Measurements from ENCODE around the gene PTGER3.
"Not testable (repeated sequence)": the region's sequence is repeated elsewhere in the genome, so short reads cannot be mapped to it uniquely, and the experiment has no call there.

PTGER3 gene

DNA sequence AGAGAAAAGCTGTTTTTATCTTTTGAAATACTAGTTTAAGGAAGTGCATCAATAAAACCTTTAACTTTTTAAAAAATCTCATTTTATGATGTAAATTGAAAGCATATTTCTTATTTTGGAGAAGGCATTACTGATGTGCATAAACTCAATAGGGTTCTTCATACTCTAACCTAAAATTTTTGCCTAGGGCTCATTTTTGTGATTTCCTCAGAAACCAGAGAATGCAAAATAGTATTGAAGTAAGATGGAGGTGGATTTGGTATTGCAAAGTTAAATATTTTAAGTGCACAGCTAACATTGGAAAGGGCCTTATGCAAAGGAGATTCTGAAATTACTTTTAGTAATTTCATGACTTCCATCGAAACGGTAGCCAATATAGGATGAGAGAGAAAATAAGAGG, 101.9 kb downstream of the PTGER3 start:
- DNase-seq, result no peak

DNA sequence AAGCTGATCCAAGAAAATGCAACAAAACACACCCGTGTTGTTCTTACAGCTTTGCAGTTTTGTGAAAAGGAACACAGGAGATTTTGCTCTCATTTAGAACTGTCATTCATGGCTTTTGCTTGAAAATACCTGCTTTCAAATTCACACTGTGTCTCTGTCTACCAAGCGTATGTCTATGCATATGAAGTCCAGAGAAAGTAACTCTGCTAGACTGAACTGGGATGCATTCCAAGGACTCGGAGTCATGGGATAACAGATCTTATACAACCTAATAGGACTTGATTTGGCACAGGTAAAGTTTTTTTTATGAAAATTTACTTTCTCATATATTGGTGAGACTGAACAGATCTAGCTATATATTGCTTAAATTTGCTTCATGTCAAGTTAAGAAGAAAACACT, 102.4 kb downstream of the PTGER3 start:
- no peak for DNase-seq

DNA sequence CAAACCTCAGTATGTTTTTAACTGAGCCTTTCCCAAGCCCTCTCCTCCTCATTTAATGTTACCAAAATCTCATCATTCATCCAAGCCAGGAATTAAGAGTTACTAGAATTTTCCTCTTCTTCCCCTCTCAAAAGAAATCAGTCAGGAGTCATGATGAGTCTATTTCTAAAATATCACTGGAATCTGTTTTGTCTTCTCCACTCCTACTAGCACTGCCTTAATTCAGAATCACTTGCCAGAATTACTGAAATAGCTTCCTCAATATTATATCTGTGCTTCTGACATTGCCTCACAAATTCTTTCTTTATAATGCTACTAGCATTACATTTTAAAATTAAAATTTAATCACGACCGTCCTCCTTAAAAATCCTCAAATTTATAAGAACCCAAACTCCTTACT, 106.1 kb downstream of the PTGER3 start:
- DNase-seq, result no peak

DNA sequence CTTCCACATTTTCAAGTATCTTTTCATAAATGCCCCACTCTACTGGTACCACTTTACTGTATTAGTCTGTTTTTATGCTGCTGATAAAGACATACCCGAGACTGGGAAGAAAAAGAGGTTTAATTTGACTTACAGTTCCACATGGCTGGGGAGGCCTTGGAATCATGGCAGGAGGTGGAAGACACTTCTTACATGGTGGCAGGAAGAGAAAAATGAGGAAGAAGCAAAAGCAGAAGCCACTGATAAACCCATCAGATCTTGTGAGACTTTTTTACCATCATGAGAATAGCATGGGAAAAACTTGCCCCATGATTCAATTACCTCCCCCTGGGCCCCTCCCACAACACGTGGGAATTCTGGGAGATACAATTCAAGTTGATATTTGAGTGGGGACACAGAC, 107.2 kb downstream of the PTGER3 start:
- not testable (repeated sequence) for DNase-seq

DNA sequence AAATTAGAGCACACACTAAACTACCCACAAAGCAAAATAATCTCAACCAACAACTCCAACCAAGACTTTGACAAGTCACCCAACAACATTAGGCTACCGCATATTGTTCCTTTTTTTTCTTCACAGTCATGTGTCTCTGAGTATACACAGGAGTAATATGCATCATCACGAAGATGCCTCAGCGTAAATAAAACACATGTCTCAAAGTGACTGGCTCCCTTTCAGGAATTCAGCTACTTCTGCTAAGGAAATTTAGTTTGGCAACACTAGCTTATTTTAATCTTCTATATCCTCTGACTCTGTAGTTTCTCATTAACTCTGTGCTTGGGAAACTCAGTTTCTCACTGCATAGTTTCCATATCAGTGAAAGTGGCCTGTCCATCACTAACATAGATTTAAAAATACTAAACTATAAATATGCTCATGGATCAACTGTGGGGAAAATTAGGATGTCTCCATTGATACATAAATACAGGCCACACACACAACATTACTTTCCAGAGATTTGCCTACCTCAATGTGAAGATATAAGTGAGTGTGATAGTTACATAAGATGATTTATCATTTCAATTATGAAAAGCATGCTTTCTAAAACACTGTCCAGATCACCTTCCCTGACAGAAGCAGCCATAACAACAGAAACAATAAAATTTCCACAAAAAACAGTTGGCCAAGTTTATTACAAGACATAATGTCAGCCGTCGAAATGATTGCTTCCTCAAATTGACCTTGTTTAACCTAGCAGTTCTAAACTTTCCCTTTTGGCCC, 113.2 kb downstream of the PTGER3 start:
- no peak for DNase-seq

DNA sequence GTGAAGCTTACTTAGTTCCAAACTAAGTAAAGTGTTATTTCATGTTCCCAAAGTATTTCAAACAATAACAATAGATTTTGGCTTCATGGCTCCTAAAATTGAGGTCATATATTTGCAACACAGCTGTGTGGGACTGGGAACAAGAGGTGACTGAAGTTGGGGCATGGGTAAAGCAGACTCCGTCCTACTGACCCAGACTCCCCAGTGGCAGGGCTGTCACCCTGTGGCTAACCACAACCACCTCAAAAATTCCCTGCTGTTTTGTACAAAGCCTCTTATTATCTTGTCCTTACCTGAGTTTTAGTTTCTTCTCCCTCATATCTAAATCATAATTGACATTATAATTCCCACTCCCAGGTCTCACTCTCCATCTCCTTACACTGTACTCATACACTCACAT, 117.6 kb downstream of the PTGER3 start:
- no peak for DNase-seq

DNA sequence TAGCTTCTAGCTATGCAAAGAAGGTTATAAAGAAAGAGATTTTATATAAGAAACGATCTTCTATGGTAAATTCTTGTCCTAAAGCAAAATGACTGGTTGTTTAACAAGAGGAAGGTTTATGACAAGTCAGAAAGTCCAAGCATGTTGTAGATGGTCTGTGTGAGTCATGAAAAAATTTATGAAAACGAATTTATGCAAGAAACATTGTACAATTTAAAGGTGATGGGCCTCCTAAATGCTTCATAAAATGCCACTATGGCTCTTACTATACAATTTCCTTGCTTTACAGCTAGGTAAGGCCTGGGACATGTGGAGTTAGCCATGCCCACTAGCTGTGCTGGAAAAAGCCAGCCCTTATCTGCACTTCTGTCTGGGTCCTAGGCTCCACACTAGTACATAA, 125.4 kb downstream of the PTGER3 start:
- DNase-seq, result no peak

All from CD4-positive, alpha-beta T cell treated with Interferon alpha-2 for 1 hour (primary cell).